ENCODE data around the gene MRC2.

The MRC2 gene

GRCh38 chr17:62663304-62663703, 35.8 kb downstream of the MRC2 start:
- DNase-seq (ENCODE audit: low read depth, low spot score): no peak

GRCh38 chr17:62664336-62665120, 37.1 kb downstream of the MRC2 start:
- no peak for DNase-seq (ENCODE audit: low read depth, low spot score)

- no peak for DNase-seq (ENCODE audit: low read depth, low spot score)
These were observed 38.1 kb downstream of the MRC2 start for GRCh38 chr17:62665599-62665998.

GRCh38 chr17:62666061-62666800, 38.8 kb downstream of the MRC2 start:
- DNase-seq (ENCODE audit: low read depth, low spot score): no peak

GRCh38 chr17:62666801-62667591, 39.5 kb downstream of the MRC2 start:
- no peak for DNase-seq (ENCODE audit: low read depth, low spot score)

- DNase-seq (ENCODE audit: low read depth, low spot score): no peak
These were observed 40.8 kb downstream of the MRC2 start for GRCh38 chr17:62668091-62668804.

- no peak for DNase-seq (ENCODE audit: low read depth, low spot score)
These were observed 42.8 kb downstream of the MRC2 start for GRCh38 chr17:62670202-62670821.

GRCh38 chr17:62671553-62671952, 44.1 kb downstream of the MRC2 start:
- DNase-seq (ENCODE audit: low read depth, low spot score): no peak

GRCh38 chr17:62672957-62673356, 45.5 kb downstream of the MRC2 start:
- DNase-seq (ENCODE audit: low read depth, low spot score): no peak

- DNase-seq (ENCODE audit: low read depth, low spot score): no peak
These were observed 46.3 kb downstream of the MRC2 start for GRCh38 chr17:62673614-62674362.

- no peak for DNase-seq (ENCODE audit: low read depth, low spot score)
These were observed 46.9 kb downstream of the MRC2 start for GRCh38 chr17:62674363-62674739.

- DNase-seq (ENCODE audit: low read depth, low spot score): no peak
These were observed 47.4 kb downstream of the MRC2 start for GRCh38 chr17:62674841-62675240.

GRCh38 chr17:62675260-62675659, 47.8 kb downstream of the MRC2 start:
- DNase-seq (ENCODE audit: low read depth, low spot score): no peak

GRCh38 chr17:62675701-62676100, 48.2 kb downstream of the MRC2 start:
- no peak for DNase-seq (ENCODE audit: low read depth, low spot score)

- DNase-seq (ENCODE audit: low read depth, low spot score): no peak
These were observed 48.9 kb downstream of the MRC2 start for GRCh38 chr17:62676231-62676943.

- DNase-seq (ENCODE audit: low read depth, low spot score): no peak
These were observed 49.6 kb downstream of the MRC2 start for GRCh38 chr17:62676952-62677596.

GRCh38 chr17:62678214-62678919, 50.9 kb downstream of the MRC2 start:
- DNase-seq (ENCODE audit: low read depth, low spot score): no peak

- no peak for DNase-seq (ENCODE audit: low read depth, low spot score)
These were observed 52.5 kb downstream of the MRC2 start for GRCh38 chr17:62679866-62680377.
